GM18505 (cell line): ENCODE measurements around the gene SLX9.

Experiments used
- ATAC-seq: cut with Tn5 transposase; IDR thresholded peaks from one replicate; pipeline ENCODE4 v1.9.1; 2021; ENCODE audit not compliant: unreplicated experiment
- POLR2A ChIP-seq: IDR thresholded peaks from 4 replicates; pipeline ENCODE4 v1.6.1; 2011; ENCODE audit warnings: borderline replicate concordance; ENCODE audit not compliant: insufficient read depth, insufficient read length; ENCODE audit errors: extremely low read depth

Gene SLX9

DNA sequence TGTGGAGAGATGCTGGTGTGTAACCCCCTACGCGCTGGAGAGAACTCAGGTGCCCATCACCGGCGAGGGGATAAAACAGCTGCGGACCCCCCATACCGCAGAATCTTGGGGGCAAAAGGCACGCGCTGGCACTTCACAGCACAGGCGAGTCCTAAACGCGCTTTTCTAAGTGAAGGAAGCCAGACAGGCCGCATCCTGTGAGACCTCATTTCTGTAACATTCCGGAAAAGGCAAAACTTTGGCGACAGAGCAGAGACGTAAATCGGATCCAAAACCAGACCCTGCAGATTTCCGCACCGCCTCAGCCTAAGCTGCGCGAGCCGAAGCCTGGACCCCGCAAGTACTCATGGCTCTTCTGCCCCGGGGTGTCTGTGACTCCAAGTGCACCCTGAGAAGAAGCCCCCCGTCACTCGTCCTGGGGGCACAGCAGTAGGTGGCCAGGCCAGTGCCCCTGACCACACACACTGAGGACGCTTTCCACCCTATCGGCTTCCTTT is 60.9 kb downstream of the SLX9 start:
- TF ChIP-seq POLR2A: no peak
- ATAC-seq: no peak

DNA sequence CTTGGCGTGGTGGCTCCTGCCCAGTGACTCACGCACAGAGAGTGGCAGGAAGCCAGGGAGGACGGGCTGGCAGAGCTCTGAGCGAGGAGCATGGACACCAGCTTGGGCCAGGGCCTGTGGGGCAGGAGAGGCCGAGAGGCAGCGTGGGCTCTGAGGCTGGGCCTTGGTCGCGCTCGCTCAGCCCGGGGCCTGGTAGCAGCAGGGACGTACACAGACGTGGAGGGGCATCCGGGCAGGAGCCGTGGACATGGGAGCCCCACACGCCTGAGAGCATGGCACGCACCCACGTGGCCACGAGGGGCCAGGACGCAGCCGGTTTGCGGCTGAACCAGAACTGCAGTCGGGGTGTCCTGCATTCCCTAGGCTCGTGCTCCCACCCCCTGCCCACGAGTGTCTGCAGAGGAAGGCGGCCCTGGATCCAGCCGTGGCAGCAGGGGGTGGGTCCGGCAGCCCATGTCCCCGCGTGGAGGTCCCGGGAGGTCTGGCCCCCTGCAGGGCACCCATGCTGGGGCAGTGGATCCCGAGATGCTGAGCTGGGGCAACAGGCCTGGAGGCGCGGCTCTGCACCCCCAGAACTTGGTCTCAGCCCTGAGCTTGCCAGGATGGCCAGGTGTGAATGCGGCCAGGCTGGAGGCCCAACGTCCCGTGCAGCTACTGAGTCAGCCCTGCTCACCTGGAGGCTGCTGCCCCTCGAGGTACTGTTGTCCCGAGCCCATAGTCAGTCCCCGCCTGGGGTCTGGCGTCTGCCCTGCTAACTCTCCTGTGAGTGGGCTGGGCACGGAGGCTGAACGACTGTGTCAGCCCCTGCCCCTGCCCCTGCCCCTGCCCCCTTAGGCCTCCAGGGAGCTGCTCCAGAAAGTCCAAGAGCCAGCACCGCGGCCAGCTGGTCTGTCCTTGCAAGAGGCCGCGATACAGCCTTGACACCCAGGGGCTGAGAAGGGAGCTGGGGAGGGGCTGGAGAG is 61.6 kb downstream of the SLX9 start:
- no peak for ATAC-seq
- no peak for TF ChIP-seq POLR2A

DNA sequence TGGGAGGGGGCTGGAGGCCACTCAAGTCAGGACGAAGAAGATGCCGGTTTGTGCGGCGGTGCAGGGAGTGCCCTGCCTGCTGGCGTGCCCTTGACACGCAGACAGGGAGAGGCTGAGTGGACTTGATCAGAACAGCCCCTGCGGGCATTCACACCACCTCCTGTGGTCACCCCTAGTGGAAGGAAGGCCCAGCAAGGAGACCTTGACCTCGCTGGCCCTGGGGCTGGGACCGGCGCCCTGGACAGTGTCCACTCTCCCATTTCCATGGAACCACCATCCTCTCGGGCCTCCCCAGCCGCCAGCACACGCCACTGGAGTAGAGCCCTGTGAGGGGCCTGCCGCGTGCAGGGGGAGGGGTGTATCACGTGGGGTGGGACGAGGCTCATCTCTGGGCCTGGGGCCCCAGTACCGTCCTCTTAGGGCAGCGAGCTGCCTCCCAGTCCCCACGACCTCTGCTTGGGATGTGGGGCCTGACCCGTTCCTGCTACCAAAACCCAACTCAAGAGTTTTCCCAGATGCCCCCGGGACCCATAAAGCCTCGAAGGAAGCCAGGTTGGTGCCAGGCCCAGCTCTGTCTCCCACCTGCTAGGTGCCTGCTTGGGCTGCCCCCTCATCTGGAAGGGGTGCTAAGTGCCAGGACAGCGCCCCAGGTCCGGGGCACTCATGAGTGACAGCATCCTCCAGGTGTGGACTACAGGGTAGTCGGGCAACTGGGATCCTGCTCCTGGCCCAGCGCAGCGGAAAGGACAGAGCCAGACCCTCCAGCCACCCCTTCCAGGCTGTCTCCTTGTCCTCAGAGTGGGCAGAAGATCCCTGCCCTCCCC is 62.8 kb downstream of the SLX9 start:
- ATAC-seq: no peak
- TF ChIP-seq POLR2A: no peak

GRCh38 chr21:45003331-45004058 is 63.7 kb downstream of the SLX9 start:
- TF ChIP-seq POLR2A: no peak
- no peak for ATAC-seq

DNA sequence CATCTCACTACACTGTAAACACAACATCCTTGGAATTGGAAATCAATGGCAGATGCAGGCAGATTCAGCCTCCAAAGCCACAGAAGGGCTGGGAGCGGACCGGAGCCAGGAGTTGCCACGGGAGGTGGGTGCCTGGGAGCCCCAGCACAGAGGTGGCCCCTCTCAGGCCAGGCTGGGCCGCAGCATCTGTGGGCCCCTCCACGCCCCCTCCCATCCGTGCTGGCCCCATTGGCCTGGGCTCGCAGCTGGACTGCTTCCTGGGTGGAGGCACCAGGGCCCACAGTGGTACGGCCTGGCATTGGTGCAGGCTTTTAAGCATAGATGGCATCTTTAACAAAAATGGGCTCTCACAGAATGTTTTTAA is 64.2 kb downstream of the SLX9 start:
- no peak for ATAC-seq
- TF ChIP-seq POLR2A: no peak

DNA sequence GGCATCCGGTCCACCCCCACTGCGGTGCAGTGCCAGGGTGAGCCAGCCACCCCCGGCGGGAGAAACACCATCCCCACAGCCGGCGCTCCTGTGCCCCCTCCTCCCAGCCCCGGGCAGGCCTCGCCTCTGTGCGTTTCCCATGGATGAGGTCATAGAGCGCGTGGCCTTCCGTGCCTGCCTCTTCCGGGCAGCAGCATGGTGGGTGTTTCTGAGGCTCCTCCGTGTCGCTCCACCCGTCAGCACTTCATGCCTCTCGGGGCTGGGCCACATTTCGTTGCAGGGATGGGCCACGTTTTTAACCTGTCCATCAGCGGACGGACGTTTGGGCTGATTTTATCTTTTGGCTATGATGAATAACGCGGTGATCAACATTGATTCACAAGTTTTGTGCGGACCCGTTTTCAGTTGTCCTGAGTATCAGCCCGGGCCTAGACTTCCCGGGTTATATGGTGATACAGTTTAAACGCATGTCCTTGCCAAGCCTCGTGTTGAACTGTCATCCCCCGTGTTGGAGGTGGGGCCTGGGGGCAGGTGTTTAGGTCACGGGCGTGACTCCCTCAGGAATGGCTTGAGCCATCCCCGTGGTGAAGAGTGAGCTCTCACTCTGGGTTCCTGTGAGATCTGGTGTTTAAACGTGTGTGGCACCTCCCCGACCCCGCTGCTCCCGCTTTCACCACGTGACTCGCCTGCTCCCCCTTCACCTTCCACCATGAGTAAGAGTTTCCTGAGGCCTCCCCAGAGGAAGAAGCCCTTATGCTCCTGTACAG is 64.8 kb downstream of the SLX9 start:
- no peak for TF ChIP-seq POLR2A
- ATAC-seq: no peak

DNA sequence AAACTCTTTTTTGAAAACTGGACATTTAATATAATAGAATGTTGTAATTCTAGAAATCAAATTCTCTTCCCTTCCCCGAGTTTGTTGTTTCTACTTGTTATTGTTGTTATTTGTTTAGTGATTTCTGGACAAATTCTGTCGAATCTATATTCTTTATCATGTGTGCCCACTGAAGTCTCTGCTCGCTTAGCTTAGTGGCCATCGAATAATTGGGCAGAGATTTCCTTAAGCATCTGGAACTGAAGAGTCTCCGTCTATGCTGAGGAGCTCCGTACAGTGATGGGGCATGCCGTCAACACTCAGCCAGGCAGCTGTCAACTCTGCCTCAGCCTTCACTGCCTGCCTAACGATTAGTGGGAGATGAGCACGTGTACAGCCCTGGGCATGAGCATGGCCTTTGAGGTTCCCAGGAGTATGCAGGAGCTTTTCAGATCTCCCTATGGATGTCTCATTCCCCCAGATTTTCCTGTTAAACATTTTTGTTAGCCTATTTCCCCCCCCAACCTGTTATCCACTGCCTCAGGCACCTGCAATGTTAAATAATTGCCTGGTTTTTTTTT is 66.8 kb downstream of the SLX9 start:
- no peak for ATAC-seq
- no peak for TF ChIP-seq POLR2A

DNA sequence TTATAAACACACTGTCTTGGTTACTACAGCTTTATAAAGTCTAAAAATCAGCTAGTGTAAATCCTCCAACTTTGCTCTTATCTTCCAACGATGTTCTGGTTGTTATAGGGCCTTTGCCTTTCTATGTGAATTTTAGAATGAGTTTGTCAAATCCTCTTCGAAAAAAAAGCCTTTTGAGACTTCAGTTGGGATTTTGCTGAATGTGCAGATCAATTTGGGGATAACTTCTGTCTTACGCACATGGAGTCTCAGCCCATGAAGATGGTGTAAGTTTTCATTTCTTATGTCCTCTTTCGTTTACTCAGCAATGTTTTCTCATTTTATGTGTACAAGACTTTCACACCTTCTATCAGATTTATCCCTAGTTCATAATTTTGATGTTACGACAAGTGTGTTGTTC is 69.8 kb downstream of the SLX9 start:
- TF ChIP-seq POLR2A: no peak
- no peak for ATAC-seq

- no peak for ATAC-seq
- no peak for TF ChIP-seq POLR2A
Observed at GRCh38 chr21:45010096-45010495, 70.3 kb downstream of the SLX9 start.

DNA sequence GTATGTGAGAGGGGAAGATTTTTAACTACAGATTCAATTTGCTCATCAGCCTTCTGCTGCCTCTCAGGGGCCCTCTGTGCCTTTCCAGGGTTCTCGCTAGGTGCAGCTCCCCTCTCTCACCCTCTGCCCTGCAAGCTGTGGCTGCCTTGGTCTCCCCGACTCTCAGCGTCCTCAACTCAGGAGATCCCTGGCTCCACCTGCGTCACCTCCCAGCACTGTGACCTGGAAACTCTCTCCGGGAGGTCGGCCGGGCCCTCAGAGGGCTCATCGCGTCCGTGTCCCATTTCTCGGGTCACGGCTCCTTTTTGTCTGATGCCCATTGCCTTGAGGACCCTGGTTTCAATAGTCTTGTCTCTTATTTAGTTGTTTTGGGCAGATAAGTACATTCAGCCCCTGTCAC is 71.0 kb downstream of the SLX9 start:
- no peak for ATAC-seq
- TF ChIP-seq POLR2A: no peak

- TF ChIP-seq POLR2A: no peak
- ATAC-seq: no peak
Observed at GRCh38 chr21:45011426-45011825, 71.6 kb downstream of the SLX9 start.
